IMR-90 (cell line): Measurements from ENCODE around the gene FLII. TPM values are rescaled to one million over a fixed set of nuclear protein-coding genes. Genes with fewer than 3 reads are reported as not detected.

Experiments
- ATAC-seq: fragments of 200-7000 bp; cut with Tn5 transposase; 2 replicates; pipeline ENCODE4 v1.9.1; 2020; ENCODE audit warnings: low read depth, mild to moderate bottlenecking, moderate library complexity
- BruUV-seq: library from RNA; stranded (reverse); fragments of 400-500 nt; replicated peaks from 2 replicates; lab custom pipeline; 2021; lab: Mats Ljungman, UMichigan
- CTCF ChIA-PET: fragments of 300-600 bp; formaldehyde crosslinking; extraction: SDS; loops from one replicate; lab custom pipeline; 2021; ENCODE audit warnings: antibody characterized with exemption; lab: Yijun Ruan, JAX
- POLR2A ChIA-PET: fragments of 300-600 bp; sonication (Branson Sonifier 250); formaldehyde crosslinking; loops from one replicate; lab custom pipeline; 2022; ENCODE audit warnings: antibody characterized with exemption; ENCODE audit not compliant: unreplicated experiment; lab: Charles Lee
- DNase-seq: peaks from one replicate; pipeline ENCODE4 v3.0.0; 2013
- H2AFZ ChIP-seq: replicated peaks from 2 replicates; pipeline ENCODE3; 2013; ENCODE audit warnings: low read length, mild to moderate bottlenecking; ENCODE audit not compliant: poor library complexity
- H2AK5ac ChIP-seq: 2 replicates; pipeline ENCODE4 v1.6.1; 2013; ENCODE audit warnings: low read depth, low read length, inconsistent platforms
- H2AK9ac ChIP-seq: replicated peaks from 2 replicates; pipeline ENCODE3; 2013; ENCODE audit warnings: mild to moderate bottlenecking, low read depth, low read length, moderate library complexity; ENCODE audit not compliant: poor library complexity
- H2BK120ac ChIP-seq: 2 replicates; pipeline ENCODE4 v1.6.1; 2013; ENCODE audit warnings: low read depth, low read length, inconsistent platforms
- H2BK15ac ChIP-seq: 3 replicates; pipeline ENCODE4 v1.6.1; 2013; ENCODE audit warnings: low read depth, low read length, inconsistent platforms
- H2BK20ac ChIP-seq: 2 replicates; pipeline ENCODE4 v1.6.1; 2013; ENCODE audit warnings: low read depth, mild to moderate bottlenecking, inconsistent platforms, low read length, moderate library complexity
- H2BK5ac ChIP-seq: 2 replicates; pipeline ENCODE4 v1.6.1; 2013; ENCODE audit warnings: mild to moderate bottlenecking, low read depth, low read length, inconsistent platforms; ENCODE audit not compliant: poor library complexity, severe bottlenecking
- H3K14ac ChIP-seq: replicated peaks from 2 replicates; pipeline ENCODE4 v1.6.1; 2013; ENCODE audit warnings: low read depth, low read length, inconsistent platforms
- H3K18ac ChIP-seq: 2 replicates; pipeline ENCODE4 v1.6.1; 2013; ENCODE audit warnings: low read depth, low read length, control low read depth
- H3K23ac ChIP-seq: 2 replicates; pipeline ENCODE4 v1.6.1; 2013; ENCODE audit warnings: low read depth, low read length, inconsistent platforms
- H3K27ac ChIP-seq: 2 replicates; pipeline ENCODE4 v1.5.1; 2013; ENCODE audit warnings: mild to moderate bottlenecking, control low read depth, low read length; ENCODE audit not compliant: insufficient read depth
- H3K27me3 ChIP-seq: 2 replicates; pipeline ENCODE4 v1.6.1; 2013; ENCODE audit warnings: low read length; ENCODE audit not compliant: control insufficient read depth, insufficient read depth
- H3K36me3 ChIP-seq: 2 replicates; pipeline ENCODE4 v1.6.1; 2013; ENCODE audit warnings: low read length, mixed read lengths; ENCODE audit not compliant: control insufficient read depth, insufficient read depth
- H3K4ac ChIP-seq: 2 replicates; pipeline ENCODE4 v1.6.1; 2013; ENCODE audit warnings: low read depth, low read length, inconsistent platforms
- H3K4me1 ChIP-seq: 2 replicates; pipeline ENCODE4 v1.6.1; 2013; ENCODE audit warnings: low read length, mixed read lengths; ENCODE audit not compliant: control insufficient read depth, insufficient read depth
- H3K4me2 ChIP-seq: 2 replicates; pipeline ENCODE4 v1.6.1; 2013; ENCODE audit warnings: low read depth, mild to moderate bottlenecking, control low read depth, low read length, moderate library complexity
- H3K4me3 ChIP-seq: 2 replicates; pipeline ENCODE4 v1.5.1; 2013; ENCODE audit warnings: low read depth, mild to moderate bottlenecking, control low read depth, low read length, moderate library complexity; ENCODE audit not compliant: insufficient read depth
- H3K56ac ChIP-seq: 2 replicates; pipeline ENCODE4 v1.6.1; 2013; ENCODE audit warnings: low read length, inconsistent platforms; ENCODE audit not compliant: insufficient read depth; ENCODE audit errors: extremely low read depth
- H3K79me1 ChIP-seq, 2 experiments: 2 replicates each; pipeline ENCODE4 v1.6.1; 2013; ENCODE audit warnings: low read length in 2 of 2, inconsistent platforms in 1 of 2, low read depth in 1 of 2
- H3K9ac ChIP-seq: 2 replicates; pipeline ENCODE4 v1.6.1; 2013; ENCODE audit warnings: low read depth, low read length, control low read depth
- H3K9me1 ChIP-seq: 2 replicates; pipeline ENCODE4 v1.6.1; 2013; ENCODE audit warnings: low read length, inconsistent platforms; ENCODE audit not compliant: insufficient read depth
- H3K9me3 ChIP-seq: 2 replicates; pipeline ENCODE4 v1.6.1; 2013; ENCODE audit warnings: low read length; ENCODE audit not compliant: control insufficient read depth, insufficient read depth
- H4K20me1 ChIP-seq: 2 replicates; pipeline ENCODE4 v1.6.1; 2013; ENCODE audit warnings: low read length, inconsistent platforms; ENCODE audit not compliant: insufficient read depth
- H4K5ac ChIP-seq: 2 replicates; pipeline ENCODE4 v1.6.1; 2013; ENCODE audit warnings: mild to moderate bottlenecking, low read depth, low read length, control low read depth
- H4K8ac ChIP-seq, 2 experiments: 2 replicates each; pipeline ENCODE4 v1.6.1; 2013; ENCODE audit warnings: low read depth in 2 of 2, low read length in 2 of 2, control low read depth in 1 of 2, inconsistent platforms in 1 of 2
- H4K91ac ChIP-seq: 2 replicates; pipeline ENCODE4 v1.6.1; 2013; ENCODE audit warnings: low read depth, low read length, inconsistent platforms; ENCODE audit not compliant: insufficient read depth
- ELK1 ChIP-seq: fragments of 150-350 bp; IDR thresholded peaks from 2 replicates; pipeline ENCODE4 v1.6.1; 2016; ENCODE audit warnings: low read depth, mild to moderate bottlenecking, low read length, moderate library complexity, borderline replicate concordance
- NFE2L2 ChIP-seq: fragments of 150-350 bp; IDR thresholded peaks from 2 replicates; pipeline ENCODE4 v1.6.1; 2016; ENCODE audit warnings: low read depth, mild to moderate bottlenecking, low read length
- WGBS, 2 experiments: methylation state at CpG; one replicate each; pipeline versions ENCODE4 v1.1.5 to v1.1.7; 2013; ENCODE audit warnings: missing lambda C conversion rate in 2 of 2; ENCODE audit not compliant: insufficient read length in 1 of 2; ENCODE audit errors: extremely low coverage in 2 of 2; 5-methylcytosine and 5-hydroxymethylcytosine counted together
- dilution Hi-C: fragments of 300-500 bp; cut with HindIII; formaldehyde crosslinking; loops from one replicate; pipeline ENCODE4 v1.14.3; 2018; ENCODE audit warnings: low sequenced_read_pairs; ENCODE audit not compliant: unreplicated experiment
- in situ Hi-C: fragments of 300-500 bp; cut with MboI; formaldehyde crosslinking; loops from 3 replicates; pipeline ENCODE4 v1.14.3; 2019; ENCODE audit warnings: low sequenced_read_pairs, inconsistent platforms, mixed read lengths
- intact Hi-C: fragments of 100-400 bp; cut with micrococcal nuclease; formaldehyde crosslinking; loops from 2 replicates; pipeline ENCODE4 v1.10.0; 2022
- polyA plus RNA-seq, 3 experiments: library from polyadenylated mRNA; depleted of rRNA; stranded (reverse); fragments of >200 nt; gene quantifications; 2 replicates each; pipeline ENCODE4 v1.2.3, GENCODE V29; 2012; ENCODE audit warnings: low replicate concordance in 1 of 3
- total RNA-seq: library from RNA; depleted of rRNA; stranded (reverse); fragments of >200 nt; gene quantifications from 2 replicates; pipeline ENCODE4 v1.2.3, GENCODE V29; 2012

The FLII gene
- total and polyA plus RNA-seq, 2 of the 4 experiments (the other 2 are of a cell fraction), result 263 to 290 TPM

GRCh38 chr17:18201108-18201507 lies 57.4 kb downstream of the FLII start:
- Histone ChIP-seq H3K9me1 (peaks cover 38% of the 10 kb centered on the region), H3K4me3 (no peak overlapping the region), H3K27me3 (no peaks in the 10 kb centered on the region), H3K4ac (no peak overlapping the region), H3K23ac (no peak overlapping the region), H4K5ac (no peak overlapping the region), H3K79me1 (peaks cover 31 to 90% of the 10 kb centered on the region in 2 experiments), H3K4me1 (peaks cover 10% of the 10 kb centered on the region), H2BK120ac (no peak overlapping the region), H4K8ac (no peak overlapping the region), H2BK20ac (no peak overlapping the region), H4K91ac (no peak overlapping the region), H3K56ac (no peak overlapping the region), H2AK9ac (no peak overlapping the region), H2BK5ac (no peak overlapping the region), H2AFZ (no peak overlapping the region), H2AK5ac (no peak overlapping the region), H3K36me3 (peaks cover 63% of the 10 kb centered on the region), H3K27ac (no peak overlapping the region), H3K9ac (no peak overlapping the region), H4K20me1 (peaks cover 100% of the 10 kb centered on the region), H3K14ac (no peak overlapping the region), H3K18ac (no peak overlapping the region), H2BK15ac (no peak overlapping the region), H3K9me3 (no peaks in the 10 kb centered on the region), H3K4me2 (no peak overlapping the region)
- intact Hi-C loops (no loop called here), dilution Hi-C loops (no loop called here), in situ Hi-C loops (no loop called here)
- TF ChIP-seq NFE2L2 (no peak), ELK1 (no peak)
- ATAC-seq, result no peak
- ChIA-PET CTCF (no interaction called here), POLR2A (no interaction called here)
- WGBS, 2 experiments, result 60% methylated on average over 1 of the region's 4 CpGs; no CpG with 5 or more reads in 1 of the 2 experiments
- no TSS peak for BruUV-seq
- DNase-seq, result no peak
